ENCODE measurements around the gene KISS1. TPM values are rescaled to one million over a fixed set of nuclear protein-coding genes. Genes with fewer than 3 reads are reported as not detected.

KISS1 gene
- total RNA-seq, 3 donors from 2014 or later (not counting 1 experiment from before 2014, with no cell fraction given), result not detected

DNA sequence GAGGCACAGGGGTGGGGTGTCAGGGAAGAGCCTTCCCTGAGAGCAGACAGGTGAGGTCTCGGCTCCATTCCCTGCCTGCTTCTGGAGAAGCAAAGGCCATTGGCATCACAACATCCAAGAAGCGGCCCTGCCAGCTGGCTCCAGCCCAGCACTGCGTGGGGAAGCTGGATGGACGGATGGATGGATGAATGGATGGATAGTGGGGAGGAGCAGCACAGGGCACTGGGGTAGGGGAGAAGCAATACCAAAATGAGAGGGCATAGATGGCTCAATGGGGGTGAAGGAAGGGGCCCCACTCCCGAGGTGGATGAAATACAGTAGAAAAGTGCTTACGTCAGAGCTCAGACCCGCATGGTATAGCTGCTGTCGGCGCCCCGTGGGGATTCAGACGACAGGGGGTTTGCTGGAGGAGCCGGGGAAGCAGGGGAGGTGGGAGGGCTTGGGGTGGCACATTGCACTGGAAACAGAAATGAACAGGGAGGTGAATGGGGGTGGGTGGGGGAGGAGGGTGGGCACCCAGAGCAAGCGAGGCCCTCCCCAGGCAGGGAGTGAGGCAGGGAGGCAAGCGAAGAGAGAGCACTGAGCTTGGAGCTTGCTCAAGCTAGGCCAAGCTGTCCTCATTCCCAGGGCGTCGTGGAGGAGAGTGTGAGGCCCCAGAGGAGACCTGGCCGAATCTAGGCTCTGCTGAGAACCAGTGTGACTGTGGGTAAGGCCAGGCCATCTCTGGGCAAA is 27.0 kb upstream of the KISS1 start:
- intact Hi-C loops (cut with micrococcal nuclease), result no loop called here
- peaks cover 6% of the 10 kb centered on the region for H3K4me1 ChIP-seq (ENCODE audit: control insufficient read depth, insufficient read depth, low read length)
- no peak overlapping the region for H3K4me3 ChIP-seq (ENCODE audit: low read length)
- H3K9me3 ChIP-seq (ENCODE audit: control insufficient read depth, insufficient read depth, low read length), result no peaks in the 10 kb centered on the region
- no peaks in the 10 kb centered on the region for H3K27me3 ChIP-seq (ENCODE audit: control insufficient read depth, insufficient read depth, low read length)
- H3K9me3 Mint-ChIP-seq, result no peaks in the 10 kb centered on the region
- peaks cover 7% of the 10 kb centered on the region in 2 donors for H3K4me1 Mint-ChIP-seq
- H3K36me3 Mint-ChIP-seq, result no peaks in the 10 kb centered on the region
- H3K36me3 ChIP-seq (ENCODE audit: control insufficient read depth, insufficient read depth, low read length), result no peaks in the 10 kb centered on the region
- H3K27me3 Mint-ChIP-seq (ENCODE audit: low read depth in 2 of 2), result no peaks in the 10 kb centered on the region
- WGBS (ENCODE audit: insufficient coverage), result 87% methylated on average over 17 of the region's 17 CpGs
- no peak for ATAC-seq
- DNase-seq, result no peak
- no peak overlapping the region for H3K27ac Mint-ChIP-seq
- TF ChIP-seq, protein P1, sequence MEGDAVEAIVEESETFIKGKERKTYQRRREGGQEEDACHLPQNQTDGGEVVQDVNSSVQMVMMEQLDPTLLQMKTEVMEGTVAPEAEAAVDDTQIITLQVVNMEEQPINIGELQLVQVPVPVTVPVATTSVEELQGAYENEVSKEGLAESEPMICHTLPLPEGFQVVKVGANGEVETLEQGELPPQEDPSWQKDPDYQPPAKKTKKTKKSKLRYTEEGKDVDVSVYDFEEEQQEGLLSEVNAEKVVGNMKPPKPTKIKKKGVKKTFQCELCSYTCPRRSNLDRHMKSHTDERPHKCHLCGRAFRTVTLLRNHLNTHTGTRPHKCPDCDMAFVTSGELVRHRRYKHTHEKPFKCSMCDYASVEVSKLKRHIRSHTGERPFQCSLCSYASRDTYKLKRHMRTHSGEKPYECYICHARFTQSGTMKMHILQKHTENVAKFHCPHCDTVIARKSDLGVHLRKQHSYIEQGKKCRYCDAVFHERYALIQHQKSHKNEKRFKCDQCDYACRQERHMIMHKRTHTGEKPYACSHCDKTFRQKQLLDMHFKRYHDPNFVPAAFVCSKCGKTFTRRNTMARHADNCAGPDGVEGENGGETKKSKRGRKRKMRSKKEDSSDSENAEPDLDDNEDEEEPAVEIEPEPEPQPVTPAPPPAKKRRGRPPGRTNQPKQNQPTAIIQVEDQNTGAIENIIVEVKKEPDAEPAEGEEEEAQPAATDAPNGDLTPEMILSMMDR (IDR thresholded peaks at IDR 0.05), result no peak
- H3K4me3 Mint-ChIP-seq, result no peak overlapping the region
- H3K27ac ChIP-seq (ENCODE audit: low read length), result no peak overlapping the region

- Mint-ChIP-seq H3K36me3 (no peaks in the 10 kb centered on the region), H3K4me1 (peaks cover 7% of the 10 kb centered on the region in 2 donors), H3K27ac (no peak overlapping the region), H3K4me3 (no peak overlapping the region), H3K9me3 (no peaks in the 10 kb centered on the region), H3K27me3 (ENCODE audit: low read depth in 2 of 2) (peaks cover 0 to 3% of the 10 kb centered on the region in 2 donors)
- TF ChIP-seq, protein P1 (IDR thresholded peaks at IDR 0.05), result no peak
- ATAC-seq (no peak), DNase-seq (no peak)
- H3K27me3 ChIP-seq (ENCODE audit: control insufficient read depth, insufficient read depth, low read length), result no peaks in the 10 kb centered on the region
- intact Hi-C loops (cut with micrococcal nuclease), result no loop called here
- H3K4me3 ChIP-seq (ENCODE audit: low read length), result no peak overlapping the region
- no peaks in the 10 kb centered on the region for H3K9me3 ChIP-seq (ENCODE audit: control insufficient read depth, insufficient read depth, low read length)
- 94% methylated on average over 3 of the region's 3 CpGs for WGBS (ENCODE audit: insufficient coverage)
- no peaks in the 10 kb centered on the region for H3K36me3 ChIP-seq (ENCODE audit: control insufficient read depth, insufficient read depth, low read length)
- H3K4me1 ChIP-seq (ENCODE audit: control insufficient read depth, insufficient read depth, low read length), result peaks cover 6% of the 10 kb centered on the region
- H3K27ac ChIP-seq (ENCODE audit: low read length), result no peak overlapping the region
Observed at GRCh38 chr1:204222764-204223055, 26.4 kb upstream of the KISS1 start.

- Histone ChIP-seq H3K27ac (ENCODE audit: low read length) (no peak overlapping the region), H3K36me3 (ENCODE audit: control insufficient read depth, insufficient read depth, low read length) (no peaks in the 10 kb centered on the region), H3K4me1 (ENCODE audit: control insufficient read depth, insufficient read depth, low read length) (peaks cover 6% of the 10 kb centered on the region), H3K4me3 (ENCODE audit: low read length) (no peak overlapping the region), H3K27me3 (ENCODE audit: control insufficient read depth, insufficient read depth, low read length) (no peaks in the 10 kb centered on the region), H3K9me3 (ENCODE audit: control insufficient read depth, insufficient read depth, low read length) (no peaks in the 10 kb centered on the region)
- intact Hi-C loops (cut with micrococcal nuclease), result no loop called here
- TF ChIP-seq, protein P1 (IDR thresholded peaks at IDR 0.05), result no peak
- DNase-seq (no peak), ATAC-seq (no peak)
- Mint-ChIP-seq H3K27me3 (ENCODE audit: low read depth in 2 of 2) (peaks cover 0 to 3% of the 10 kb centered on the region in 2 donors), H3K4me1 (peaks cover 7% of the 10 kb centered on the region in 2 donors), H3K9me3 (no peaks in the 10 kb centered on the region), H3K27ac (no peak overlapping the region), H3K4me3 (no peak overlapping the region), H3K36me3 (no peaks in the 10 kb centered on the region)
- WGBS (ENCODE audit: insufficient coverage), result 78% methylated on average over 8 of the region's 8 CpGs
Observed at GRCh38 chr1:204222006-204222763, 25.9 kb upstream of the KISS1 start.

Measured in natural killer cell (primary cell).